Measurements from ENCODE around the gene TACSTD2. TPM values are rescaled to one million over a fixed set of nuclear protein-coding genes. Genes with fewer than 3 reads are reported as not detected.
"Not testable (repeated sequence)": the region's sequence is repeated elsewhere in the genome, so short reads cannot be mapped to it uniquely, and the experiment has no call there.

Gene TACSTD2
- total and polyA plus RNA-seq, 4 donors, result 1.6 to 4.8 (median 4.7) TPM

- peak within 1 kb of the TSS; percentile 87 to 94 for H3K27ac ChIP-seq (ENCODE audit: low read depth in 1 of 2, low read length in 2 of 2)
- H3K4me3 ChIP-seq (ENCODE audit: low read length in 2 of 2), result peak within 1 kb of the TSS; percentile 55 to 89
- H3K4me1 ChIP-seq (ENCODE audit: control insufficient read depth in 1 of 2, insufficient read depth in 2 of 2, low read length in 2 of 2), result peaks cover 0 to 2% of the 10 kb centered on the region in 2 donors
- no peaks in the 10 kb centered on the region for H3K36me3 ChIP-seq (ENCODE audit: control insufficient read depth in 1 of 2, insufficient read depth in 2 of 2, low read length in 1 of 2)
- H3K9me3 ChIP-seq (ENCODE audit: control insufficient read depth, low read length), result no peaks in the 10 kb centered on the region
- 0 to 1% methylated on average over 43 to 46 of the region's 46 CpGs for WGBS, 2 donors
- ATAC-seq (ENCODE audit: low FRiP score), result peak; percentile 99
- DNase-seq, result peak; percentile 99
- intact Hi-C loops (cut with DNase I), result loop anchor here (2.0 to 10.0 kb wide), 5 partner anchors 30 to 108 kb away; no protein-coding TSS in a partner anchor
- no peaks in the 10 kb centered on the region for H3K27me3 ChIP-seq (ENCODE audit: control insufficient read depth in 1 of 2, insufficient read depth in 2 of 2, low read length in 1 of 2)
Observed at GRCh38 chr1:58546520-58547308, 30.3 kb downstream of the TACSTD2 start, which contains the start of gene OMA1. Gene OMA1, minus strand, starts transcription at chr1:58546726. Its CDS starts 7,432 bp downstream, at chr1:58539294.

GRCh38 chr1:58545591-58546519 is 31.2 kb downstream of the TACSTD2 start:
- no peaks in the 10 kb centered on the region for H3K27me3 ChIP-seq (ENCODE audit: control insufficient read depth in 1 of 2, insufficient read depth in 2 of 2, low read length in 1 of 2)
- peak; percentile 92 to 93 for DNase-seq
- H3K4me3 ChIP-seq (ENCODE audit: low read length in 2 of 2), result peak overlapping the region; percentile 55 to 89
- intact Hi-C loops (cut with DNase I), result loop anchor here (2.0 to 10.0 kb wide), 5 partner anchors 29 to 109 kb away; no protein-coding TSS in a partner anchor
- 1% methylated on average over 35 to 43 of the region's 43 CpGs for WGBS, 2 donors
- no peaks in the 10 kb centered on the region for H3K9me3 ChIP-seq (ENCODE audit: control insufficient read depth, low read length)
- no peaks in the 10 kb centered on the region for H3K36me3 ChIP-seq (ENCODE audit: control insufficient read depth in 1 of 2, insufficient read depth in 2 of 2, low read length in 1 of 2)
- H3K4me1 ChIP-seq (ENCODE audit: control insufficient read depth in 1 of 2, insufficient read depth in 2 of 2, low read length in 2 of 2), result peaks cover 0 to 2% of the 10 kb centered on the region in 2 donors
- H3K27ac ChIP-seq (ENCODE audit: low read depth in 1 of 2, low read length in 2 of 2), result peak overlapping the region; percentile 87 to 94
- ATAC-seq (ENCODE audit: low FRiP score), result peak; percentile 92

DNA sequence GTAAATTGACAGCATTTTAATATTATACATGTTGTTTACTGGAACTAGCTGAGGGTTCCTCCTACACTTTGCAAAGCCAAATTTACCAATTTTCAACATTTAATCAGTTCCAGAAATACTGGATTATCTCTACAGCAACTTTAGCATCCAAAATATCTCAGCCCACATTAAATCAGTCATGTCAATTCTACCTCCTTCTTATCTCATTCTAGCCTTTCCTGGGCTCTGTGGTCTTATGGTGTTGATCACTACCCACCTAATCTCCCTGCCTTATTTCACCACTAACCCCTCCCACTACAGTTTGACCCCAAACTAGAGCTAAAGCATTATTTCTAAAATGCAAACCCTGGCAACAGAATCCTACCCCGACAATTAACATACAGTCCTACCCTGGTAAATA is 33.8 kb downstream of the TACSTD2 start:
- peaks cover 0 to 2% of the 10 kb centered on the region in 2 donors for H3K4me1 ChIP-seq (ENCODE audit: control insufficient read depth in 1 of 2, insufficient read depth in 2 of 2, low read length in 2 of 2)
- WGBS, 2 donors, result 92 to 98% methylated on average over 1 of the region's 1 CpG
- no peaks in the 10 kb centered on the region for H3K27me3 ChIP-seq (ENCODE audit: control insufficient read depth in 1 of 2, insufficient read depth in 2 of 2, low read length in 1 of 2)
- H3K36me3 ChIP-seq (ENCODE audit: control insufficient read depth in 1 of 2, insufficient read depth in 2 of 2, low read length in 1 of 2), result no peaks in the 10 kb centered on the region
- H3K9me3 ChIP-seq (ENCODE audit: control insufficient read depth, low read length), result no peaks in the 10 kb centered on the region
- no peak for ATAC-seq (ENCODE audit: low FRiP score)
- no peak overlapping the region for H3K4me3 ChIP-seq (ENCODE audit: low read length in 2 of 2)
- no peak overlapping the region for H3K27ac ChIP-seq (ENCODE audit: low read depth in 1 of 2, low read length in 2 of 2)
- intact Hi-C loops (cut with DNase I), result loop anchor here in 1 of 2 donors (10.0 kb wide), 1 partner anchor 112 kb away; no protein-coding TSS in a partner anchor
- no peak for DNase-seq

GRCh38 chr1:58539553-58539952 is 37.5 kb downstream of the TACSTD2 start:
- Histone ChIP-seq H3K27me3 (ENCODE audit: control insufficient read depth in 1 of 2, insufficient read depth in 2 of 2, low read length in 1 of 2) (no peaks in the 10 kb centered on the region), H3K36me3 (ENCODE audit: control insufficient read depth in 1 of 2, insufficient read depth in 2 of 2, low read length in 1 of 2) (no peaks in the 10 kb centered on the region), H3K9me3 (ENCODE audit: control insufficient read depth, low read length) (no peaks in the 10 kb centered on the region), H3K4me1 (ENCODE audit: control insufficient read depth in 1 of 2, insufficient read depth in 2 of 2, low read length in 2 of 2) (no peaks in the 10 kb centered on the region), H3K4me3 (ENCODE audit: low read length in 2 of 2) (no peak overlapping the region), H3K27ac (ENCODE audit: low read depth in 1 of 2, low read length in 2 of 2) (no peak overlapping the region)
- no peak for ATAC-seq (ENCODE audit: low FRiP score)
- intact Hi-C loops (cut with DNase I), result no loop called here
- no peak for DNase-seq
- 81 to 85% methylated on average over 2 of the region's 2 CpGs for WGBS, 2 donors

- 84 to 85% methylated on average over 3 of the region's 3 CpGs for WGBS, 2 donors
- H3K27me3 ChIP-seq (ENCODE audit: control insufficient read depth in 1 of 2, insufficient read depth in 2 of 2, low read length in 1 of 2), result no peaks in the 10 kb centered on the region
- no peaks in the 10 kb centered on the region for H3K36me3 ChIP-seq (ENCODE audit: control insufficient read depth in 1 of 2, insufficient read depth in 2 of 2, low read length in 1 of 2)
- H3K27ac ChIP-seq (ENCODE audit: low read depth in 1 of 2, low read length in 2 of 2), result no peak overlapping the region
- no peaks in the 10 kb centered on the region for H3K4me1 ChIP-seq (ENCODE audit: control insufficient read depth in 1 of 2, insufficient read depth in 2 of 2, low read length in 2 of 2)
- H3K4me3 ChIP-seq (ENCODE audit: low read length in 2 of 2), result no peak overlapping the region
- intact Hi-C loops (cut with DNase I), result no loop called here
- H3K9me3 ChIP-seq (ENCODE audit: control insufficient read depth, low read length), result no peaks in the 10 kb centered on the region
- ATAC-seq (ENCODE audit: low FRiP score), result no peak
- no peak for DNase-seq
Observed at GRCh38 chr1:58538821-58539220, 38.2 kb downstream of the TACSTD2 start.

DNA sequence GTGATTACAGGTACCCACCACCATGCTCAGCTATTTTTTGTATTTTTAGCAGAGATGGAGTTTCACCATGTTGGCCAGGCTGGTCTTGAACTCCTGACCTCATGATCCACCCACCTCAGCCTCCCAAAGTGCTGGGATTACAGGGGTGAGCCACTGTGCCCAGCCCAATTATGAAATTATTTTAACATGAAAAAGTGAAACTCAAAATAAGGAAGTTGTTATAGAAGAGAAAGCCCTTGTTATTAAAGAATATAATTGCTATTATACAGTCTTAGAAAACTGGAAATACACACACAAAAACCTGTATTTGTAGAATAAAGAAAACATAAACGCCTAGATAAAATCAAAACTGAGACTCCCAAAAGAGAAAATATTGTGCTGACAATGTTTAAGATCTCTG is 45.2 kb downstream of the TACSTD2 start:
- H3K27ac ChIP-seq (ENCODE audit: low read depth in 1 of 2, low read length in 2 of 2); ATAC-seq (ENCODE audit: low FRiP score); H3K36me3 ChIP-seq (ENCODE audit: control insufficient read depth in 1 of 2, insufficient read depth in 2 of 2, low read length in 1 of 2); DNase-seq; H3K4me3 ChIP-seq (ENCODE audit: low read length in 2 of 2); H3K27me3 ChIP-seq (ENCODE audit: control insufficient read depth in 1 of 2, insufficient read depth in 2 of 2, low read length in 1 of 2); intact Hi-C loops (cut with DNase I); H3K9me3 ChIP-seq (ENCODE audit: control insufficient read depth, low read length); H3K4me1 ChIP-seq (ENCODE audit: control insufficient read depth in 1 of 2, insufficient read depth in 2 of 2, low read length in 2 of 2): not testable (repeated sequence)
- 92 to 98% methylated on average over 1 of the region's 1 CpG for WGBS, 2 donors

DNA sequence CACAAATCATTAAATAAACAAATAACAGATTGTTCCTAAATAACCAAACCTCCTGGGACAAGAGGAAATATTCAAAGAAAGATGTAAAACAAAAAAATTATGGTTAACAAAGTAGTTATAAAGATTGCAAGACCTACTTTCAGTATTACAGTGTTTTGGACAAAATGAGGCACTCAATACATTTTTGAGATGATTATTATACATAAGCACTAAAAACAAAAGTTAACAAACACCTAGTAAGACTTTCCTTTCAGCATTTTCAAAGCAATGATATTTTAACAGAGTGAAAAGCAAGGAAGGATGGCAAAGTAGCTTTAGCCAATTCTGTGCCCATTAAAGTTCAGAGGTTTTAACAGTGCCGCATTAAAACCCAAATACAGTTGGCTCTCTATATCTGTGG is 47.8 kb downstream of the TACSTD2 start:
- Histone ChIP-seq H3K4me1 (ENCODE audit: control insufficient read depth in 1 of 2, insufficient read depth in 2 of 2, low read length in 2 of 2) (no peaks in the 10 kb centered on the region), H3K9me3 (ENCODE audit: control insufficient read depth, low read length) (no peaks in the 10 kb centered on the region), H3K27me3 (ENCODE audit: control insufficient read depth in 1 of 2, insufficient read depth in 2 of 2, low read length in 1 of 2) (no peaks in the 10 kb centered on the region), H3K27ac (ENCODE audit: low read depth in 1 of 2, low read length in 2 of 2) (no peak overlapping the region), H3K4me3 (ENCODE audit: low read length in 2 of 2) (no peak overlapping the region), H3K36me3 (ENCODE audit: control insufficient read depth in 1 of 2, insufficient read depth in 2 of 2, low read length in 1 of 2) (no peaks in the 10 kb centered on the region)
- no peak for DNase-seq
- WGBS, 2 donors, result 88 to 97% methylated on average over 1 of the region's 1 CpG
- ATAC-seq (ENCODE audit: low FRiP score), result no peak
- intact Hi-C loops (cut with DNase I), result no loop called here

- H3K27me3 ChIP-seq (ENCODE audit: control insufficient read depth in 1 of 2, insufficient read depth in 2 of 2, low read length in 1 of 2), result no peaks in the 10 kb centered on the region
- WGBS, 2 donors, result 83 to 86% methylated on average over 3 of the region's 3 CpGs
- no peaks in the 10 kb centered on the region for H3K4me1 ChIP-seq (ENCODE audit: control insufficient read depth in 1 of 2, insufficient read depth in 2 of 2, low read length in 2 of 2)
- intact Hi-C loops (cut with DNase I), result no loop called here
- ATAC-seq (ENCODE audit: low FRiP score), result no peak
- H3K9me3 ChIP-seq (ENCODE audit: control insufficient read depth, low read length), result no peaks in the 10 kb centered on the region
- no peak for DNase-seq
- no peak overlapping the region for H3K4me3 ChIP-seq (ENCODE audit: low read length in 2 of 2)
- no peak overlapping the region for H3K27ac ChIP-seq (ENCODE audit: low read depth in 1 of 2, low read length in 2 of 2)
- no peaks in the 10 kb centered on the region for H3K36me3 ChIP-seq (ENCODE audit: control insufficient read depth in 1 of 2, insufficient read depth in 2 of 2, low read length in 1 of 2)
Observed at GRCh38 chr1:58528518-58528917, 48.5 kb downstream of the TACSTD2 start.

All from aorta (tissue), 5 donors.